Measurements from ENCODE around the gene SIGLEC5.

DNA sequence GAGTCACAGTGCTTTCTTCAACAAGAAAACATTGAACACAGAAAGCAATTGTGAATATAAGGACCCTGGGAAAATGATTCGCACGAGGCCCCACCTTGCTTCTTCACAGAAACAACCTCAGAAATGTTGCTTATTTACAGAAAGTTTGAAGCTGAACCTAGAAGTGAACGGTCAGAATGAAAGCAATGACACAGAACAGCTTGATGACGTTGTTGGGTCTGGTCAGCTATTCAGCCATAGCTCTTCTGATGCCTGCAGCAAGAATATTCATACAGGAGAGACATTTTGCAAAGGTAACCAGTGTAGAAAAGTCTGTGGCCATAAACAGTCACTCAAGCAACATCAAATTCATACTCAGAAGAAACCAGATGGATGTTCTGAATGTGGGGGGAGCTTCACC, 43.4 kb downstream of the SIGLEC5 start:
- TF ChIP-seq, protein P1, sequence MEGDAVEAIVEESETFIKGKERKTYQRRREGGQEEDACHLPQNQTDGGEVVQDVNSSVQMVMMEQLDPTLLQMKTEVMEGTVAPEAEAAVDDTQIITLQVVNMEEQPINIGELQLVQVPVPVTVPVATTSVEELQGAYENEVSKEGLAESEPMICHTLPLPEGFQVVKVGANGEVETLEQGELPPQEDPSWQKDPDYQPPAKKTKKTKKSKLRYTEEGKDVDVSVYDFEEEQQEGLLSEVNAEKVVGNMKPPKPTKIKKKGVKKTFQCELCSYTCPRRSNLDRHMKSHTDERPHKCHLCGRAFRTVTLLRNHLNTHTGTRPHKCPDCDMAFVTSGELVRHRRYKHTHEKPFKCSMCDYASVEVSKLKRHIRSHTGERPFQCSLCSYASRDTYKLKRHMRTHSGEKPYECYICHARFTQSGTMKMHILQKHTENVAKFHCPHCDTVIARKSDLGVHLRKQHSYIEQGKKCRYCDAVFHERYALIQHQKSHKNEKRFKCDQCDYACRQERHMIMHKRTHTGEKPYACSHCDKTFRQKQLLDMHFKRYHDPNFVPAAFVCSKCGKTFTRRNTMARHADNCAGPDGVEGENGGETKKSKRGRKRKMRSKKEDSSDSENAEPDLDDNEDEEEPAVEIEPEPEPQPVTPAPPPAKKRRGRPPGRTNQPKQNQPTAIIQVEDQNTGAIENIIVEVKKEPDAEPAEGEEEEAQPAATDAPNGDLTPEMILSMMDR (IDR thresholded peaks at IDR 0.05) = no peak
- no peak for TF ChIP-seq POLR2A (IDR thresholded peaks at IDR 0.05)

Measured in uterus (tissue), 2 donors.